Testis (tissue), 5 donors: ENCODE results near the gene SMTNL2. TPM values are rescaled to one million over a fixed set of nuclear protein-coding genes. Genes with fewer than 3 reads are reported as not detected.

Source experiments
- DNase-seq: peaks from one replicate; pipeline ENCODE4 v3.0.0-alpha.2; 2019
- H3K27ac ChIP-seq, 2 donors: fragments of 200-600 bp; sonication (generic); one replicate each; pipeline ENCODE4 v1.5.1; 2019
- H3K27me3 ChIP-seq: fragments of 200-600 bp; sonication (generic); one replicate; pipeline ENCODE4 v1.5.1; 2019
- H3K36me3 ChIP-seq: fragments of 200-600 bp; sonication (generic); one replicate; pipeline ENCODE4 v1.5.1; 2017; ENCODE audit warnings: low read depth; ENCODE audit errors: missing control alignments
- H3K4me1 ChIP-seq: fragments of 200-600 bp; sonication (generic); one replicate; pipeline ENCODE4 v1.5.1; 2019
- H3K4me3 ChIP-seq, 2 donors: fragments of 200-600 bp; sonication (generic); one replicate each; pipeline ENCODE4 v1.5.1; 2017 to 2019
- H3K9me3 ChIP-seq: fragments of 200-600 bp; sonication (generic); one replicate; pipeline ENCODE4 v1.5.1; 2017
- CTCF ChIP-seq, 3 experiments: fragments of 450-650 bp in 2 of 3; fragments of 200-600 bp in 1 of 3; sonication (generic) in 1 of 3; IDR thresholded peaks; one replicate each; pipeline ENCODE4 v1.5.1; 2016 to 2019; ENCODE audit warnings: antibody characterized with exemption in 3 of 3, mild to moderate bottlenecking in 2 of 3, moderate library complexity in 1 of 3
- POLR2A ChIP-seq: fragments of 450-650 bp; IDR thresholded peaks from one replicate; pipeline ENCODE4 v1.6.1; 2017; ENCODE audit warnings: antibody characterized with exemption, mild to moderate bottlenecking, moderate library complexity
- WGBS, 2 donors: methylation state at CpG; one replicate each; pipeline ENCODE4 v1.1.5; 2018; 5-methylcytosine and 5-hydroxymethylcytosine counted together
- intact Hi-C: fragments of 100-400 bp; cut with DNase I; formaldehyde crosslinking; loops from one replicate; pipeline ENCODE4 v1.15.1; 2023; ENCODE audit warnings: low total_unique reads
- long read RNA-seq, 2 donors: transcript quantifications; one replicate each; lab custom pipeline, GENCODE V29; 2026
- polyA plus RNA-seq: library from polyadenylated mRNA; stranded (reverse); fragments of 350-450 nt; fragmentation: Illumina TruSeq; extraction: RNeasy Lipid Tissue Mini Kit (QIAGEN cat#74804); gene quantifications from one replicate; pipeline ENCODE4 v1.2.3, GENCODE V29; 2014; ENCODE audit warnings: low read depth, low replicate concordance; ENCODE audit not compliant: insufficient read depth
- total RNA-seq, 2 donors: library from RNA; depleted of rRNA; stranded (reverse); fragments of >200 nt; gene quantifications; one replicate each; pipeline ENCODE4 v1.2.3, GENCODE V29; 2016

SMTNL2 gene
- total RNA-seq (1 to 10 TPM; 2.6 to 4.3 TPM), polyA plus RNA-seq (6.9 TPM)
- long read RNA-seq, donor 1, partial matches to known transcripts, result 0 of 2 reads
- long read RNA-seq, donor 1, other reads (novel, unspliced or antisense), result 0 of 2 reads
- long read RNA-seq, donor 2, partial matches to known transcripts, result 8 of 9 reads
- long read RNA-seq, donor 2, other reads (novel, unspliced or antisense), result 0 of 9 reads

DNA sequence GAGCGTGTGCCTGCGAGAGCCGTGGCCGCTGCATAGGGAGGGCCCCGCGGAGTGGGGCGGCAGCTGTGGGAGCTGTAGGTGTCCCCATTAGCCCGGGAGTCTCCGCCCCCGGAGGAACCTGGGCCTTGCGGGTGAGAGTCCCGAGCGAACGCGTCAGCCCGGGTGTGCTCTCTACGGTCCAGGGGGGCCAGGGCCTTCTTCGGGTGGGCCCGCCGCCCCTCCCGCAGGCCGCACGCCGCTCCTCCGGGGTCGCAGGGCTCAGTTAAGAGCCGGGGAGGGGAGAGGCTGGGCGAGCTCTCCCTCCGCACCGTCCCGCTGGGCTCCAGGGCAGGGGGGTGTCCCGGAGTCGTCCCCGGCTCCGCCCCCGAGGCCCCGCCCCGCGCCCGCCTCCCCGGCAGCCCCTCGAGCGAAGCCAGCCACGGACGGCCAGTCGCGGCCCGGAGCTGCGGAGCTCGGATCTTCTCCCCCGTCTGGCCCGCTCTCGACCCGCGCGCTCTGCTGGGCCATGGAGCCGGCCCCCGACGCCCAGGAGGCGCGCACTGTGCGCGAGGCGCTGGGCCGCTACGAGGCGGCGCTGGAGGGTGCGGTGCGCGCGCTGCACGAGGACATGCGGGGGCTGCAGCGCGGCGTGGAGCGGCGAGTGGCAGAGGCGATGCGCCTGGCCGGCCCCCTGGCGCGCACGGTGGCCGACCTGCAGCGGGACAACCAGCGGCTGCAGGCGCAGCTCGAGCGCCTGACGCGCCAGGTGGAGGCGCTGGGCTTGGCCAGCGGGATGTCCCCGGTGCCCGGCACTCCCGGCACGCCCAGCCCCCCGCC lies at the start of gene SMTNL2:
Gene SMTNL2, plus strand, starts transcription at position 429 of the 816 bp plus-strand sequence. Its CDS starts 77 bp downstream, at position 506.
- Histone ChIP-seq H3K36me3 (no peaks in the 10 kb centered on the region), H3K27me3 (no peaks in the 10 kb centered on the region), H3K4me1 (peaks cover 6% of the 10 kb centered on the region), H3K27ac (no peak within 1 kb of the TSS), H3K9me3 (no peaks in the 10 kb centered on the region), H3K4me3 (peak within 1 kb of the TSS; percentile 44 to 54)
- intact Hi-C loops, result no loop called here
- peak; percentile 54 for DNase-seq
- TF ChIP-seq POLR2A (no peak), CTCF (IDR thresholded peaks at IDR 0.05) (no peak)
- WGBS, 2 donors, result 0 to 1% methylated on average over 2 to 46 of the region's 100 CpGs

- no peak for DNase-seq
- H3K27me3 ChIP-seq, result no peaks in the 10 kb centered on the region
- no peaks in the 10 kb centered on the region for H3K36me3 ChIP-seq
- H3K4me1 ChIP-seq, result peaks cover 41% of the 10 kb centered on the region
- WGBS, 2 donors, result 84 to 85% methylated on average over 13 to 27 of the region's 27 CpGs
- H3K27ac ChIP-seq, result no peak overlapping the region
- TF ChIP-seq POLR2A, result no peak
- no peak for TF ChIP-seq CTCF (IDR thresholded peaks at IDR 0.05)
- no peaks in the 10 kb centered on the region for H3K9me3 ChIP-seq
- no peak overlapping the region for H3K4me3 ChIP-seq
- intact Hi-C loops, result no loop called here
Measured at GRCh38 chr17:4534928-4535666, 49.2 kb upstream of the SMTNL2 start.

GRCh38 chr17:4535667-4536258 lies 48.6 kb upstream of the SMTNL2 start:
- Histone ChIP-seq H3K27me3 (no peaks in the 10 kb centered on the region), H3K27ac (no peak overlapping the region), H3K4me3 (no peak overlapping the region), H3K9me3 (no peaks in the 10 kb centered on the region), H3K4me1 (peaks cover 41% of the 10 kb centered on the region), H3K36me3 (no peaks in the 10 kb centered on the region)
- TF ChIP-seq POLR2A (no peak), CTCF (IDR thresholded peaks at IDR 0.05) (no peak)
- DNase-seq, result no peak
- intact Hi-C loops, result no loop called here
- 63 to 77% methylated on average over 11 to 19 of the region's 19 CpGs for WGBS, 2 donors

DNA sequence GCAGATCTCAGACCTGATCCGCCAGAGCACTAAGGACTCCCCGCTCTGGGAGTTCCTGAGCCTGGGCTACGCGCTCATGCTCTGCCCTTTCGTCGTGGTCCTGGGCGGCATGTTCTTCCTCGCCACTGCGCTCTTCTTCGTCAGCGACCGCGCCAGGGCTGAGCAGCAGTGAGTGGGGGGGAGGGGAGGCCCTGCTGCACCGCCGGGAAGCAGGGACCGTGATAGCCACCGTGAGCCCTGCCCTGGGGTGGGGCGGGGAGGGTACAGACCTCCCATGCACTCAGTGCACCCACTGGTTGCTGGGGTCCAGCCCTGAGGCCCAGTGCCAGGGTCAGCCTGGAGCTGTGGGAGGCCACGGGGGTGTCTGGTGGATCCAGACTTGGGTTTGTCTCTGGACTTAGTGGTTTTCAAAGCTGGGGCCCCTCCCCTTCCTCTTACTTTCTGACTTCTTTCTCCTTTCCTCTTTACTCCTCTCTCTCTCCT lies 48.0 kb upstream of the SMTNL2 start:
- intact Hi-C loops, result no loop called here
- no peaks in the 10 kb centered on the region for H3K36me3 ChIP-seq
- H3K9me3 ChIP-seq, result no peaks in the 10 kb centered on the region
- peaks cover 41% of the 10 kb centered on the region for H3K4me1 ChIP-seq
- no peak for TF ChIP-seq CTCF (IDR thresholded peaks at IDR 0.05)
- TF ChIP-seq POLR2A, result no peak
- H3K4me3 ChIP-seq, result no peak overlapping the region
- peak overlapping the region in 1 of 2 donors; percentile 30 for H3K27ac ChIP-seq
- 32 to 60% methylated on average over 9 to 18 of the region's 19 CpGs for WGBS, 2 donors
- DNase-seq, result no peak
- no peaks in the 10 kb centered on the region for H3K27me3 ChIP-seq
